ENCODE data around the gene LLCFC1.

LLCFC1 gene

GRCh38 chr7:142910481-142910880 lies 28.8 kb upstream of the LLCFC1 start:
- no peak for DNase-seq

- no peak for DNase-seq
These were observed 26.2 kb upstream of the LLCFC1 start for GRCh38 chr7:142913051-142913450.

- no peak for DNase-seq
These were observed 25.7 kb upstream of the LLCFC1 start for GRCh38 chr7:142913566-142913965.

GRCh38 chr7:142914121-142914520 lies 25.2 kb upstream of the LLCFC1 start:
- DNase-seq = no peak

GRCh38 chr7:142915315-142915714 lies 24.0 kb upstream of the LLCFC1 start:
- no peak for DNase-seq

- no peak for DNase-seq
These were observed 22.8 kb upstream of the LLCFC1 start for GRCh38 chr7:142916508-142916907.

- DNase-seq = no peak
These were observed 21.8 kb upstream of the LLCFC1 start for GRCh38 chr7:142917447-142917846.

- no peak for DNase-seq
These were observed 20.4 kb upstream of the LLCFC1 start for GRCh38 chr7:142918901-142919300.

GRCh38 chr7:142919656-142920055 lies 19.6 kb upstream of the LLCFC1 start:
- no peak for DNase-seq

GRCh38 chr7:142923391-142923790 lies 15.9 kb upstream of the LLCFC1 start:
- DNase-seq = no peak

- DNase-seq = no peak
These were observed 13.9 kb upstream of the LLCFC1 start for GRCh38 chr7:142925413-142925812.

- no peak for DNase-seq
These were observed 12.1 kb upstream of the LLCFC1 start for GRCh38 chr7:142927085-142927745.

GRCh38 chr7:142927949-142928348 lies 11.3 kb upstream of the LLCFC1 start:
- DNase-seq = no peak

- no peak for DNase-seq
These were observed 9.1 kb upstream of the LLCFC1 start for GRCh38 chr7:142930126-142930730.

- no peak for DNase-seq
These were observed 6.7 kb upstream of the LLCFC1 start for GRCh38 chr7:142932386-142933091.

- no peak for DNase-seq
These were observed 6.2 kb upstream of the LLCFC1 start for GRCh38 chr7:142933092-142933475.

- no peak for DNase-seq
These were observed 5.7 kb upstream of the LLCFC1 start, which contains the start of gene TRPV5 for GRCh38 chr7:142933624-142934023. TRPV5 (minus strand) TSS chr7:142933746; CDS start chr7:142933459, 287 bp downstream.

- DNase-seq = no peak
These were observed 5.2 kb upstream of the LLCFC1 start for GRCh38 chr7:142934056-142934455.

- DNase-seq = no peak
These were observed 3.2 kb upstream of the LLCFC1 start for GRCh38 chr7:142935941-142936565.

- DNase-seq = no peak
These were observed 673 bp upstream of the LLCFC1 start for GRCh38 chr7:142938611-142939010.

GRCh38 chr7:142940966-142941535 lies 1.8 kb downstream of the LLCFC1 start:
- DNase-seq = no peak

GRCh38 chr7:142941541-142941940 lies 2.3 kb downstream of the LLCFC1 start:
- no peak for DNase-seq

- no peak for DNase-seq
These were observed 3.5 kb downstream of the LLCFC1 start for GRCh38 chr7:142942746-142943145.

All from NCI-H1436 treated with DMSO at 0.1 percent for 48 hours (cell line).